Measurements from ENCODE around the gene ATF3. TPM values are rescaled to one million over a fixed set of nuclear protein-coding genes. Genes with fewer than 3 reads are reported as not detected.

ATF3 gene
- total RNA-seq, 1 experiment from 2014 or later, result 21.8 TPM

GRCh38 chr1:212578041-212578440 lies 30.5 kb upstream of the ATF3 start:
- no peak overlapping the region for H3K4me3 Mint-ChIP-seq (ENCODE audit: unreplicated experiment)
- Histone ChIP-seq H3K27me3 (replicated peaks; ENCODE audit: control insufficient read depth, insufficient read depth, low read length) (no peaks in the 10 kb centered on the region), H3K4me3 (ENCODE audit: low read depth, low read length) (no peak overlapping the region), H3K4me1 (no peaks in the 10 kb centered on the region), H3K9me3 (no peaks in the 10 kb centered on the region; the same call in 1 of the 2 replicates), H3K36me3 (ENCODE audit: control insufficient read depth, insufficient read depth, low read length) (no peaks in the 10 kb centered on the region)
- TF ChIP-seq CTCF (IDR thresholded peaks at IDR 0.05; ENCODE audit: insufficient read depth in 1 of 2, low read depth in 1 of 2, low read length in 1 of 2, severe bottlenecking in 1 of 2, unreplicated experiment in 1 of 2), result no peak
- BruUV-seq (replicated peaks), result no TSS peak
- no peak overlapping the region for H3K27ac Mint-ChIP-seq (ENCODE audit: unreplicated experiment)
- no peak for DNase-seq
- intact Hi-C loops (cut with micrococcal nuclease; ENCODE audit: unreplicated experiment), result no loop called here
- ChIA-PET CTCF (no interaction called here), POLR2A (no interaction called here)
- no peaks in the 10 kb centered on the region for H3K9me3 Mint-ChIP-seq (ENCODE audit: unreplicated experiment)
- peaks cover 7% of the 10 kb centered on the region for H3K27me3 Mint-ChIP-seq (ENCODE audit: insufficient read depth, unreplicated experiment)
- no peaks in the 10 kb centered on the region for H3K36me3 Mint-ChIP-seq (ENCODE audit: insufficient read depth, unreplicated experiment)
- H3K4me1 Mint-ChIP-seq (ENCODE audit: low read depth, unreplicated experiment), result no peaks in the 10 kb centered on the region

GRCh38 chr1:212581034-212581433 lies 27.5 kb upstream of the ATF3 start:
- DNase-seq, result no peak
- no peaks in the 10 kb centered on the region for H3K36me3 ChIP-seq (ENCODE audit: control insufficient read depth, insufficient read depth, low read length)
- peaks cover 7% of the 10 kb centered on the region for H3K27me3 Mint-ChIP-seq (ENCODE audit: insufficient read depth, unreplicated experiment)
- no peak overlapping the region for H3K4me3 ChIP-seq (ENCODE audit: low read depth, low read length)
- ChIA-PET POLR2A (no interaction called here), CTCF (no interaction called here)
- H3K4me1 Mint-ChIP-seq (ENCODE audit: low read depth, unreplicated experiment), result no peaks in the 10 kb centered on the region
- no peaks in the 10 kb centered on the region for H3K9me3 Mint-ChIP-seq (ENCODE audit: unreplicated experiment)
- H3K9me3 ChIP-seq, result no peaks in the 10 kb centered on the region; the same call in 1 of the 2 replicates
- no peaks in the 10 kb centered on the region for H3K4me1 ChIP-seq
- H3K27me3 ChIP-seq (replicated peaks; ENCODE audit: control insufficient read depth, insufficient read depth, low read length), result no peaks in the 10 kb centered on the region
- BruUV-seq (replicated peaks), result no TSS peak
- no peaks in the 10 kb centered on the region for H3K36me3 Mint-ChIP-seq (ENCODE audit: insufficient read depth, unreplicated experiment)
- intact Hi-C loops (cut with micrococcal nuclease; ENCODE audit: unreplicated experiment), result no loop called here
- no peak for TF ChIP-seq CTCF (IDR thresholded peaks at IDR 0.05; ENCODE audit: insufficient read depth in 1 of 2, low read depth in 1 of 2, low read length in 1 of 2, severe bottlenecking in 1 of 2, unreplicated experiment in 1 of 2)
- H3K4me3 Mint-ChIP-seq (ENCODE audit: unreplicated experiment), result no peak overlapping the region
- no peak overlapping the region for H3K27ac Mint-ChIP-seq (ENCODE audit: unreplicated experiment)

GRCh38 chr1:212582291-212582690 lies 26.3 kb upstream of the ATF3 start:
- H3K4me3 ChIP-seq (ENCODE audit: low read depth, low read length), result no peak overlapping the region
- Mint-ChIP-seq H3K4me1 (ENCODE audit: low read depth, unreplicated experiment) (no peaks in the 10 kb centered on the region), H3K4me3 (ENCODE audit: unreplicated experiment) (no peak overlapping the region), H3K9me3 (ENCODE audit: unreplicated experiment) (no peaks in the 10 kb centered on the region), H3K36me3 (ENCODE audit: insufficient read depth, unreplicated experiment) (no peaks in the 10 kb centered on the region), H3K27ac (ENCODE audit: unreplicated experiment) (no peak overlapping the region), H3K27me3 (ENCODE audit: insufficient read depth, unreplicated experiment) (peaks cover 3% of the 10 kb centered on the region)
- no peak for TF ChIP-seq CTCF (IDR thresholded peaks at IDR 0.05; ENCODE audit: insufficient read depth in 1 of 2, low read depth in 1 of 2, low read length in 1 of 2, severe bottlenecking in 1 of 2, unreplicated experiment in 1 of 2)
- no TSS peak for BruUV-seq (replicated peaks)
- no peaks in the 10 kb centered on the region for H3K27me3 ChIP-seq (replicated peaks; ENCODE audit: control insufficient read depth, insufficient read depth, low read length)
- H3K9me3 ChIP-seq, result no peaks in the 10 kb centered on the region; the same call in 1 of the 2 replicates
- no peaks in the 10 kb centered on the region for H3K36me3 ChIP-seq (ENCODE audit: control insufficient read depth, insufficient read depth, low read length)
- intact Hi-C loops (cut with micrococcal nuclease; ENCODE audit: unreplicated experiment), result no loop called here
- H3K4me1 ChIP-seq, result no peaks in the 10 kb centered on the region
- POLR2A ChIA-PET, result no interaction called here
- CTCF ChIA-PET, result interaction anchor here (0.6 to 1.2 kb wide), 3 partner anchors 34 to 105 kb away, joined by 3 to 5 read pairs (median 3); no protein-coding TSS in a partner anchor
- no peak for DNase-seq

Measured in Caco-2 (cell line).